Breast epithelium (tissue), 3 donors: ENCODE data around the gene CTXND1.
"Not testable (repeated sequence)": the region's sequence is repeated elsewhere in the genome, so short reads cannot be mapped to it uniquely, and the experiment has no call there.

ENCODE experiments used
- POLR2A ChIP-seq: fragments of 450-650 bp; IDR thresholded peaks from one replicate; pipeline ENCODE4 v1.6.1; 2016; ENCODE audit warnings: antibody characterized with exemption, mild to moderate bottlenecking, moderate library complexity
- POLR2AphosphoS5 ChIP-seq, 3 donors: sonication (generic); formaldehyde crosslinking; IDR thresholded peaks; one replicate each; pipeline ENCODE4 v1.6.1; 2017; ENCODE audit warnings: antibody characterized with exemption in 3 of 3
- TF ChIP-seq, protein P1 (sequence below), 3 donors: fragments of 450-650 bp; IDR thresholded peaks; one replicate each; pipeline ENCODE4 v1.5.1; 2016 to 2017; ENCODE audit warnings: antibody characterized with exemption in 3 of 3, mild to moderate bottlenecking in 3 of 3, moderate library complexity in 3 of 3

DNA sequence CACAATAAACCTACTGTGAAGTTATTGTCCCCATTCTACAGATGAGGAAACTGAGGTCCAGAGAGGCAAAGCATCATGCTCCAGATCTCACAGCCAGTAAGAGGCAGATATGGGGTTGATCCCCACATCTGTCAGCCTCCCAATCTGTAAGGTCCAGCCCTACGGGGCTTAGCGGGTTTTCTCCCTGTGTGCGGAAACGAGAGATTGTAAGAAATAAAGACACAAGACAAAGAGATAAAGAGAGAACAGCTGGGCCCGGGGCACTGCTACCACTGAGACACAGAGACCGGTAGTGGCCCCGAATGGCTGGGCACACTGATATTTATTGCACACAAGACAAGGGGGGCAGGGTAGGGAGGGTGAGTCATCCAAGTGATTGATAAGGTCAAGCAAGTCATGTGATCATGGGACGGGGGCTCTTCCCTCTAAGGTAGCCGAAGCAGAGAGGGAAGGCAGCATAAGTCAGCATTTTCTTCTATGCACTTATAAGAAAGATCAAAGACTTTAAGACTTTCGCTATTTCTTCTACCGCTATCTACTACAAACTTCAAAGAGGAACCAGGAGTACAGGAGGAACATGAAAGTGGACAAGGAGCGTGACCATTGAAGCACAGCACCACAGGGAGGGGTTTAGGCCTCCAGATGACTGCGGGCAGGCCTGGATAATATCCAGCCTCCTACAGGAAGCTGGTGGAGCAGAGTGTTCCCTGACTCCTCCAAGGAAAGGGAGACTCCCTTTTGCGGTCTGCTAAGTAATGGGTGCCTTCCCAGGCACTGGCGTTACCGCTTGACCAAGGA is 96.4 kb downstream of the CTXND1 start:
- not testable (repeated sequence) for TF ChIP-seq POLR2A; POLR2AphosphoS5 (IDR thresholded peaks at IDR 0.05)
- TF ChIP-seq, protein P1, sequence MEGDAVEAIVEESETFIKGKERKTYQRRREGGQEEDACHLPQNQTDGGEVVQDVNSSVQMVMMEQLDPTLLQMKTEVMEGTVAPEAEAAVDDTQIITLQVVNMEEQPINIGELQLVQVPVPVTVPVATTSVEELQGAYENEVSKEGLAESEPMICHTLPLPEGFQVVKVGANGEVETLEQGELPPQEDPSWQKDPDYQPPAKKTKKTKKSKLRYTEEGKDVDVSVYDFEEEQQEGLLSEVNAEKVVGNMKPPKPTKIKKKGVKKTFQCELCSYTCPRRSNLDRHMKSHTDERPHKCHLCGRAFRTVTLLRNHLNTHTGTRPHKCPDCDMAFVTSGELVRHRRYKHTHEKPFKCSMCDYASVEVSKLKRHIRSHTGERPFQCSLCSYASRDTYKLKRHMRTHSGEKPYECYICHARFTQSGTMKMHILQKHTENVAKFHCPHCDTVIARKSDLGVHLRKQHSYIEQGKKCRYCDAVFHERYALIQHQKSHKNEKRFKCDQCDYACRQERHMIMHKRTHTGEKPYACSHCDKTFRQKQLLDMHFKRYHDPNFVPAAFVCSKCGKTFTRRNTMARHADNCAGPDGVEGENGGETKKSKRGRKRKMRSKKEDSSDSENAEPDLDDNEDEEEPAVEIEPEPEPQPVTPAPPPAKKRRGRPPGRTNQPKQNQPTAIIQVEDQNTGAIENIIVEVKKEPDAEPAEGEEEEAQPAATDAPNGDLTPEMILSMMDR (IDR thresholded peaks at IDR 0.05), result not testable (repeated sequence)
